Gastroesophageal sphincter (tissue), 4 donors: ENCODE measurements around the gene SPTBN5. TPM values are rescaled to one million over a fixed set of nuclear protein-coding genes. Genes with fewer than 3 reads are reported as not detected.

Source experiments
- ATAC-seq: fragments of 150-250 bp; one replicate; pipeline ENCODE4 v1.9.1; 2016; ENCODE audit warnings: mild to moderate bottlenecking, moderate library complexity
- H3K27ac ChIP-seq, 4 donors: fragments of 200-600 bp; sonication (generic) in 3 of 4; 1 replicate in 3 of 4; 2 replicates in 1 of 4; pipeline ENCODE4 v1.5.1; 2016 to 2019
- H3K27me3 ChIP-seq: fragments of 200-600 bp; sonication (generic); one replicate; pipeline ENCODE4 v1.5.1; 2019
- H3K36me3 ChIP-seq, 2 donors: fragments of 200-600 bp; sonication (generic); one replicate each; pipeline ENCODE4 v1.5.1; 2019; ENCODE audit warnings: control low read depth in 1 of 2
- H3K4me1 ChIP-seq, 3 donors: fragments of 200-600 bp; sonication (generic); 1 replicate in 2 of 3; 2 replicates in 1 of 3; pipeline ENCODE4 v1.5.1; 2016 to 2019; ENCODE audit warnings: control low read depth in 2 of 3
- H3K4me3 ChIP-seq, 2 donors: fragments of 200-600 bp; sonication (generic); one replicate each; pipeline ENCODE4 v1.5.1; 2019; ENCODE audit warnings: mild to moderate bottlenecking in 1 of 2, moderate library complexity in 1 of 2
- H3K9me3 ChIP-seq, 3 donors: fragments of 200-600 bp; sonication (generic); one replicate each; pipeline ENCODE4 v1.5.1; 2017 to 2019; ENCODE audit warnings: control low read depth in 2 of 3
- CTCF ChIP-seq, 4 experiments: fragments of 200-600 bp in 2 of 4; fragments of 450-650 bp in 2 of 4; sonication (generic) in 1 of 4; IDR thresholded peaks; one replicate each; pipeline ENCODE4 v1.5.1; 2017 to 2019; ENCODE audit warnings: antibody characterized with exemption in 4 of 4, mild to moderate bottlenecking in 2 of 4, moderate library complexity in 2 of 4
- EP300 ChIP-seq: sonication (generic); formaldehyde crosslinking; IDR thresholded peaks from one replicate; pipeline ENCODE4 v1.6.1; 2017; ENCODE audit warnings: antibody characterized with exemption, mild to moderate bottlenecking
- POLR2A ChIP-seq, 2 donors: fragments of 450-650 bp; IDR thresholded peaks; one replicate each; pipeline ENCODE4 v1.6.1; 2017; ENCODE audit warnings: antibody characterized with exemption in 2 of 2, mild to moderate bottlenecking in 2 of 2, moderate library complexity in 1 of 2
- POLR2AphosphoS5 ChIP-seq: sonication (generic); formaldehyde crosslinking; IDR thresholded peaks from one replicate; pipeline ENCODE4 v1.6.1; 2017; ENCODE audit warnings: antibody characterized with exemption
- WGBS, 2 donors: methylation state at CpG; one replicate each; pipeline ENCODE4 v1.1.5; 2018; ENCODE audit warnings: low coverage in 1 of 2; 5-methylcytosine and 5-hydroxymethylcytosine counted together
- total RNA-seq, 4 donors: library from RNA; depleted of rRNA; stranded (reverse); fragments of >200 nt; gene quantifications; one replicate each; pipeline ENCODE4 v1.1.0, GENCODE V29; 2016

Gene SPTBN5
- total RNA-seq, 4 donors from 2014 or later, result 0.13 to 0.93 (median 0.38) TPM

- Histone ChIP-seq H3K4me1 (peaks cover 0 to 28% (median 12%) of the 10 kb centered on the region in 3 donors), H3K9me3 (no peaks in the 10 kb centered on the region), H3K36me3 (peaks cover 0 to 39% of the 10 kb centered on the region in 2 donors), H3K27ac (no peak overlapping the region), H3K4me3 (no peak overlapping the region), H3K27me3 (no peaks in the 10 kb centered on the region)
- 37 to 61% methylated on average over 2 to 3 of the region's 8 CpGs for WGBS, 2 donors
- ATAC-seq, result no peak
- TF ChIP-seq POLR2A (IDR thresholded peaks at IDR 0.05) (no peak), CTCF (IDR thresholded peaks at IDR 0.05) (no peak), POLR2AphosphoS5 (no peak), EP300 (no peak)
Measured at GRCh38 chr15:41897363-41897799, 3.5 kb upstream of the SPTBN5 start.

GRCh38 chr15:41896566-41896965 is 2.7 kb upstream of the SPTBN5 start:
- no peak overlapping the region for H3K4me3 ChIP-seq
- TF ChIP-seq EP300, result no peak
- no peak for TF ChIP-seq CTCF (IDR thresholded peaks at IDR 0.05)
- TF ChIP-seq POLR2A (IDR thresholded peaks at IDR 0.05), result no peak
- no peak for TF ChIP-seq POLR2AphosphoS5
- peaks cover 0 to 34% of the 10 kb centered on the region in 2 donors for H3K36me3 ChIP-seq
- no peak for ATAC-seq
- H3K4me1 ChIP-seq, result peaks cover 0 to 33% (median 12%) of the 10 kb centered on the region in 3 donors
- no peaks in the 10 kb centered on the region for H3K9me3 ChIP-seq
- 83 to 87% methylated on average over 1 to 3 of the region's 6 CpGs for WGBS, 2 donors
- H3K27me3 ChIP-seq, result no peaks in the 10 kb centered on the region
- H3K27ac ChIP-seq, result no peak overlapping the region

- Histone ChIP-seq H3K27ac (no peak overlapping the region), H3K9me3 (no peaks in the 10 kb centered on the region), H3K4me3 (no peak overlapping the region), H3K27me3 (no peaks in the 10 kb centered on the region), H3K36me3 (peaks cover 0 to 27% of the 10 kb centered on the region in 2 donors), H3K4me1 (peaks cover 0 to 33% (median 12%) of the 10 kb centered on the region in 3 donors)
- WGBS, 2 donors, result 95 to 100% methylated on average over 1 of the region's 1 CpG
- ATAC-seq, result no peak
- TF ChIP-seq CTCF (IDR thresholded peaks at IDR 0.05) (no peak), EP300 (no peak), POLR2A (IDR thresholded peaks at IDR 0.05) (no peak), POLR2AphosphoS5 (no peak)
Measured at GRCh38 chr15:41895957-41896356, 2.1 kb upstream of the SPTBN5 start.

GRCh38 chr15:41895491-41895890 is 1.6 kb upstream of the SPTBN5 start:
- 87 to 98% methylated on average over 4 to 7 of the region's 11 CpGs for WGBS, 2 donors
- no peak overlapping the region for H3K4me3 ChIP-seq
- TF ChIP-seq CTCF (IDR thresholded peaks at IDR 0.05), result no peak
- H3K27ac ChIP-seq, result peak overlapping the region in 3 of 4 donors; percentile 55 to 68 (median 57)
- no peak for ATAC-seq
- peaks cover 0 to 33% (median 12%) of the 10 kb centered on the region in 3 donors for H3K4me1 ChIP-seq
- H3K36me3 ChIP-seq, result peaks cover 0 to 23% of the 10 kb centered on the region in 2 donors
- H3K27me3 ChIP-seq, result no peaks in the 10 kb centered on the region
- no peaks in the 10 kb centered on the region for H3K9me3 ChIP-seq

- 28 to 63% methylated on average over 1 to 7 of the region's 24 CpGs for WGBS, 2 donors
- Histone ChIP-seq H3K4me3 (peak overlapping the region in 1 of 2 donors; percentile 17), H3K4me1 (peaks cover 0 to 33% (median 12%) of the 10 kb centered on the region in 3 donors), H3K9me3 (no peaks in the 10 kb centered on the region), H3K27me3 (no peaks in the 10 kb centered on the region), H3K36me3 (peaks cover 0 to 17% of the 10 kb centered on the region in 2 donors), H3K27ac (peak overlapping the region in 3 of 4 donors; percentile 55 to 68 (median 57))
- TF ChIP-seq POLR2AphosphoS5 (no peak), CTCF (IDR thresholded peaks at IDR 0.05) (peak in 1 of 4 experiments; percentile 15)
- peak; percentile 87 for ATAC-seq
Measured at GRCh38 chr15:41894791-41895463, 1.1 kb upstream of the SPTBN5 start.
